Heart left ventricle (tissue), 13 donors: ENCODE results near the gene SSC5D.

Source experiments
- POLR2A ChIP-seq, 2 donors: fragments of 450-650 bp; IDR thresholded peaks; one replicate each; pipeline ENCODE4 v1.6.1; 2017; ENCODE audit warnings: antibody characterized with exemption in 2 of 2, mild to moderate bottlenecking in 2 of 2, moderate library complexity in 2 of 2
- TF ChIP-seq, protein P1 (sequence below), 12 donors: fragments of 200-600 bp; sonication (generic) in 4 of 12; IDR thresholded peaks; one replicate each; pipeline versions ENCODE4 v1.5.0 to v1.8.0; 2018 to 2022; ENCODE audit warnings: antibody characterized with exemption in 12 of 12, mild to moderate bottlenecking in 5 of 12
- donor health status: ischemic (EF 13 %, LVEDD 7.1; RV severe dilation, severe dysfunction).
- donor health status: DM: no; HTN: yes; CAD: no.
- donor health status: DM: no; HTN: no; CAD: no.
- donor health status: ischemic (EF 25% LVEDD 6.9; RV normal size, moderate dysfunction).
- donor health status: ischemic (EF 25% LVEDD 5.7; RV mildly dilated, moderate dysfunction).
- donor health status: ischemic (EF 35%, LVEDD 5.7; RV mildly dilated, moderate dysfunction).
- donor health status: nonischemic (EF 11% LVEDD 7.7; RV severe dilation, severe dysfunction).
- donor health status: DM: yes; HTN: yes; CAD: no.
- donor health status: PGD.
- donor health status: ischemic (EF 29% LVEDD 5.4; RV normal size, mild dysfunction).
- donor health status: nonischemic (EF 23%, LVEDD 6.1; RV moderate dilation, normal function).

DNA sequence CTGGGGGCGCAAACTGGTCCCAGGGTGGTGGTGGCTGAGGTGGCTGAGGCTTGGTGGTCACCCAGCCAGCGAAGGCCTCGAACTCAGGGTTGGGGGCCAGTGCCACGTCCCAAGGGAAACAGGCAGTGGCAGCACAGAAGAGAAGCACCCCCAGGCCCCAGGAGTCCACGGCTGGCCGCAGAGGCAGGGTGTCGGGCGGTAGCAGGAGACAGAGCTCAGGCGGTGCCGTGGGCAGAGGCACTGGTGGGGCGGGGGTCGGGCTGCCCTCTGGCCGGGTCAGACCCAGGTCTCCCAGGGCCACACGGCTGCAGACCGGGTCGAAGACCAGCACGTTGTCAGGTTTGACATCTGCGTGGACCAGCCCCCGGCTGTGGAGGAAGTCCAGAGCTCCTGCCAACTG, 52.9 kb downstream of the SSC5D start:
- TF ChIP-seq, protein P1, sequence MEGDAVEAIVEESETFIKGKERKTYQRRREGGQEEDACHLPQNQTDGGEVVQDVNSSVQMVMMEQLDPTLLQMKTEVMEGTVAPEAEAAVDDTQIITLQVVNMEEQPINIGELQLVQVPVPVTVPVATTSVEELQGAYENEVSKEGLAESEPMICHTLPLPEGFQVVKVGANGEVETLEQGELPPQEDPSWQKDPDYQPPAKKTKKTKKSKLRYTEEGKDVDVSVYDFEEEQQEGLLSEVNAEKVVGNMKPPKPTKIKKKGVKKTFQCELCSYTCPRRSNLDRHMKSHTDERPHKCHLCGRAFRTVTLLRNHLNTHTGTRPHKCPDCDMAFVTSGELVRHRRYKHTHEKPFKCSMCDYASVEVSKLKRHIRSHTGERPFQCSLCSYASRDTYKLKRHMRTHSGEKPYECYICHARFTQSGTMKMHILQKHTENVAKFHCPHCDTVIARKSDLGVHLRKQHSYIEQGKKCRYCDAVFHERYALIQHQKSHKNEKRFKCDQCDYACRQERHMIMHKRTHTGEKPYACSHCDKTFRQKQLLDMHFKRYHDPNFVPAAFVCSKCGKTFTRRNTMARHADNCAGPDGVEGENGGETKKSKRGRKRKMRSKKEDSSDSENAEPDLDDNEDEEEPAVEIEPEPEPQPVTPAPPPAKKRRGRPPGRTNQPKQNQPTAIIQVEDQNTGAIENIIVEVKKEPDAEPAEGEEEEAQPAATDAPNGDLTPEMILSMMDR (IDR thresholded peaks at IDR 0.05), result no peak
- TF ChIP-seq POLR2A (IDR thresholded peaks at IDR 0.05), result no peak
